Muscle layer of duodenum (tissue), 2 donors: ENCODE results near the gene NOD1.
"Not testable (repeated sequence)": the region's sequence is repeated elsewhere in the genome, so short reads cannot be mapped to it uniquely, and the experiment has no call there.

Source experiments
- H3K27ac ChIP-seq: one replicate; pipeline ENCODE4 v1.7.0; 2013; ENCODE audit warnings: mild to moderate bottlenecking, low read length
- H3K27me3 ChIP-seq: one replicate; pipeline ENCODE4 v1.7.0; 2013; ENCODE audit warnings: low read depth, mild to moderate bottlenecking, control low read depth, low read length
- H3K36me3 ChIP-seq, 2 donors: one replicate each; pipeline ENCODE4 v1.7.0; 2013; ENCODE audit warnings: low read length in 2 of 2, control low read depth in 1 of 2, mild to moderate bottlenecking in 1 of 2; ENCODE audit not compliant: insufficient read depth in 2 of 2, control insufficient read depth in 1 of 2
- H3K4me1 ChIP-seq, 2 donors: one replicate each; pipeline ENCODE4 v1.7.0; 2013; ENCODE audit warnings: low read length in 2 of 2, mild to moderate bottlenecking in 2 of 2, control low read depth in 1 of 2, moderate library complexity in 1 of 2; ENCODE audit not compliant: insufficient read depth in 2 of 2, control insufficient read depth in 1 of 2
- H3K4me3 ChIP-seq, 2 donors: one replicate each; pipeline ENCODE4 v1.7.0; 2013; ENCODE audit warnings: low read length in 2 of 2, low read depth in 1 of 2, mild to moderate bottlenecking in 1 of 2
- H3K9me3 ChIP-seq, 2 donors: one replicate each; pipeline ENCODE4 v1.7.0; 2013; ENCODE audit warnings: low read length in 2 of 2, control low read depth in 1 of 2, mild to moderate bottlenecking in 1 of 2; ENCODE audit not compliant: control insufficient read depth in 1 of 2
- donor health status: healthy.

The NOD1 gene

GRCh38 chr7:30513762-30514161 is 35.2 kb upstream of the NOD1 start:
- H3K36me3 ChIP-seq, result no peaks in the 10 kb centered on the region
- no peak overlapping the region for H3K4me3 ChIP-seq
- H3K4me1 ChIP-seq, result no peaks in the 10 kb centered on the region
- H3K9me3 ChIP-seq, result no peaks in the 10 kb centered on the region
- H3K27ac ChIP-seq, result no peak overlapping the region
- no peaks in the 10 kb centered on the region for H3K27me3 ChIP-seq

GRCh38 chr7:30511973-30512662 is 33.5 kb upstream of the NOD1 start:
- Histone ChIP-seq H3K4me1 (no peaks in the 10 kb centered on the region), H3K27me3 (no peaks in the 10 kb centered on the region), H3K9me3 (no peaks in the 10 kb centered on the region), H3K36me3 (no peaks in the 10 kb centered on the region), H3K27ac (no peak overlapping the region), H3K4me3 (no peak overlapping the region)

GRCh38 chr7:30511494-30511893 is 32.9 kb upstream of the NOD1 start:
- Histone ChIP-seq H3K4me3 (no peak overlapping the region), H3K9me3 (no peaks in the 10 kb centered on the region), H3K36me3 (no peaks in the 10 kb centered on the region), H3K27ac (no peak overlapping the region), H3K4me1 (no peaks in the 10 kb centered on the region), H3K27me3 (no peaks in the 10 kb centered on the region)

DNA sequence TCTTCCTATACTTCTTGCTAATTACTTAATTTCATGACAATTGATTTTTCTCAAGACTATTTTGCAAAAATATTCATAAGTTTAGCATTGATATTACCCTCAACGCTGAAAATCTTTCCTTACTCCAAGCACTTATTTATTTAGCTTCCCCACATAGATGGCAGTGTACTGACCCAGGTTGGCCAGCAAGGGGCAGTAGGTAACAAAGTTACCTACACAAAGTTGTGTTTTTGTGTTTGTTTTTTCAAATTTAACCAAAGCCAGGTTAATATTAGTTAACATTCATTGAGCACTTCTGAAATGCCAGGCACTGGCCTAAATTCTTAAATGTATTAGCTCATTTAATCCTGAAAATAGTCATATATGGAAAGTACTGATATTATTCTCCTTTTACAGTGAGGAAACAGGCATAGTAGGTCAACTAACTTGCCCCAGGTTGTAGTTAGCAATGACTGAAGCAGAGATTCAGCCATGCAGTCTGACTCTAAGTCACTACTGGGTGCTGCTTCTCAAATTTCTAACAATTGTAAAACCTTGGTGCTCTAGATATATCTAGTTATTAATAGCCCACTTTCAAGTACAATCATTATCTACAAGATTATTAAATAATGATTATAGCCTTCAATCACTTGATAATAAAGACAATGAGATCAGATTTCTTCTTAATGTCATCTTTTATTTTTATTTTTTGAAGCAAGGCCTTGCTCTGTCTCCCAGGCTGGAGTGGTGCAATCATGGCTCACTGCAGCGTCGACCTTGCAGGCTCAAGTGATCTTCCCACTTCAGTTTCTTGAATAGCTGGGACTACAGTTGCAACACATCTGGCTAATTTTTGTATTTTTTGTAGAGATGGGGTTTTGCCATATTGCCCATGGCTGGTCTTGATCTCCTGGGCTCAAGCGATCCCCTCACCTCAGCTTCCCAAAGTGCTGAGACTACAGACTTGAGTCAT is 31.8 kb upstream of the NOD1 start:
- Histone ChIP-seq H3K4me3 (no peak overlapping the region), H3K4me1 (no peaks in the 10 kb centered on the region), H3K36me3 (no peaks in the 10 kb centered on the region), H3K9me3 (no peaks in the 10 kb centered on the region), H3K27me3 (no peaks in the 10 kb centered on the region), H3K27ac (no peak overlapping the region)

DNA sequence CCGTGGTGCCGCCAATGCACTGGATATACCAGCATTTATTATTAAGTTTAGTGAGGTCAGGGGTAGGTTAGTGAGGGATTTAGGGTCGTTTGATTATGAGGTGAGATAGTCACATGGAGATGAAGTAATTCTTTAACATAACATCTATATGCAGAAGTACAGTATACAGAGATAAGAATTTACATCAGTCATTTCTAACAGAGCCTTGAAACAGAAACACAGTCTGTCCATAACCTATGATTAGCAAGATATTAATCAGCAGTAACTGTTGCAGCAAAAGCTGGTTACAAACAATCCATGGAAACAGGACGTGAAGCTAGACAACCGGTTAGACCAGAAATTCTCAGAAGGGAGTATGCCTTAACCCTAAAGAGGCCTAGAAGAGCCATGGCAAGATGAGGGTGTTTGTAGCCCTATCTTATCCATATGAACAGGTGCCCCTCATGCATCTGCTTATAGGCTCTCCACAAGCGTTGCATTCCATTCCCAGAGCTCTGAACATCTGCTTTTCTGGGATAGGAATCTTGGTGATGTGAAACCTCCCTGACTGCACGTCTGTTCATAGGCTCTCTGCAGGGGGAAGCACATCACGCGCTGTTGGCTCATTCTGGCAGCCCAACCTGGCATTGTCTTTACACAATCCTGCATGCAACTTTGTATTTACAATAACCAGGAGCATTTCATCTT is 30.7 kb upstream of the NOD1 start:
- H3K4me1 ChIP-seq, H3K9me3 ChIP-seq, H3K27ac ChIP-seq, H3K4me3 ChIP-seq, H3K36me3 ChIP-seq, H3K27me3 ChIP-seq: not testable (repeated sequence)

DNA sequence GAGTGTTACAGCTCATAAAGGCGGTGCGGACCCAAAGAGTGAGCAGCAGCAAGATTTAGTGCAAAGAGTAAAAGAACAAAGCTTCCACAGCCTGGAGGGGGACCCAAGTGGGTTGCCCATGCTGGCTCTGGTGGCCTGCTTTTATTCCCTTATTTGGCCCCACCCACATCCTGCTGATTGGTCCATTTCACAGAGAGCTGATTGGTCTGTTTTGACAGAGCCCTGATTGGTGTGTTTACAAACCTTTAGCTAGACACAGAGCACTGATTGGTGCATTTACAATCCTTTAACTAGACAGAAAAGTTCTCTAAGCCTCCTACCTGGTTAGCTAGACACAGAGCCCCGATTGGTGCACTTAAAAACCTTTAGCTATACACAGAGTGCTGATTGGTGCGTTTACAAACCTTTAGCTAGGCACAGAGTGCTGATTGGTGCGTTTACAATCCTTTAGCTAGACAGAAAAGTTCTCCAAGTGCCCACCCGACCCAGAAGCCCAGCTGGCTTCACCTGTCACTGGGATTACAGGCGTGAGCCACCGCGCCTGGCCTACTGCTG is 28.8 kb upstream of the NOD1 start:
- H3K27ac ChIP-seq, H3K4me3 ChIP-seq, H3K27me3 ChIP-seq, H3K9me3 ChIP-seq, H3K36me3 ChIP-seq: not testable (repeated sequence)
- peaks cover 0 to 13% of the 10 kb centered on the region in 2 donors for H3K4me1 ChIP-seq

DNA sequence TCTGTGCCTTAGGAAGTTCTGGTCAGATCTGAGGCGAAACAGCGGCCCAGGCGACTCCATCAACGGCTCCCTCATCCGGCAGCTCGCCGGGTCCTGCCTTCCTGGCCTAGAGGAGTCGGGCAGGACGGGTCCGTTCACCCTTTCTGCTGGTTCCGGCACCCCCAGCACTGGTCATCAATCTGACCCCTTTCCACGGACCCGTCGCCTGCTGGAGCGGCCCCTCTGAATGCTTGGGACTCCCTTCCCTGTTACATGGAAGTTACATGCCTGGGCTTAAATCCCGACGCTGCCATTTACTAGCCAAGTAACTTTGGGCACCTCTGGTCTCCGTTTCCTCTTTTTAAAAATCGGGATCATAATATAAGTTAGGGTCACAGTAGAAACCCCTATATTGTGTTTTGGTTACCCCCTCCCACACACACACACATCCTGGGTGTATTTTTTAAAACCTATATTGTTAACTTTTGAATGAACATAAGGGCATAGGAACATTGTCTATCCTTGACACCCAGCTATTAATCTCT is 26.7 kb upstream of the NOD1 start:
- H3K36me3 ChIP-seq, result no peaks in the 10 kb centered on the region
- H3K27ac ChIP-seq, result peak overlapping the region; percentile 93
- H3K4me1 ChIP-seq, result peaks cover 0 to 13% of the 10 kb centered on the region in 2 donors
- H3K4me3 ChIP-seq, result peak overlapping the region; percentile 83 to 95
- no peaks in the 10 kb centered on the region for H3K27me3 ChIP-seq
- H3K9me3 ChIP-seq, result no peaks in the 10 kb centered on the region

DNA sequence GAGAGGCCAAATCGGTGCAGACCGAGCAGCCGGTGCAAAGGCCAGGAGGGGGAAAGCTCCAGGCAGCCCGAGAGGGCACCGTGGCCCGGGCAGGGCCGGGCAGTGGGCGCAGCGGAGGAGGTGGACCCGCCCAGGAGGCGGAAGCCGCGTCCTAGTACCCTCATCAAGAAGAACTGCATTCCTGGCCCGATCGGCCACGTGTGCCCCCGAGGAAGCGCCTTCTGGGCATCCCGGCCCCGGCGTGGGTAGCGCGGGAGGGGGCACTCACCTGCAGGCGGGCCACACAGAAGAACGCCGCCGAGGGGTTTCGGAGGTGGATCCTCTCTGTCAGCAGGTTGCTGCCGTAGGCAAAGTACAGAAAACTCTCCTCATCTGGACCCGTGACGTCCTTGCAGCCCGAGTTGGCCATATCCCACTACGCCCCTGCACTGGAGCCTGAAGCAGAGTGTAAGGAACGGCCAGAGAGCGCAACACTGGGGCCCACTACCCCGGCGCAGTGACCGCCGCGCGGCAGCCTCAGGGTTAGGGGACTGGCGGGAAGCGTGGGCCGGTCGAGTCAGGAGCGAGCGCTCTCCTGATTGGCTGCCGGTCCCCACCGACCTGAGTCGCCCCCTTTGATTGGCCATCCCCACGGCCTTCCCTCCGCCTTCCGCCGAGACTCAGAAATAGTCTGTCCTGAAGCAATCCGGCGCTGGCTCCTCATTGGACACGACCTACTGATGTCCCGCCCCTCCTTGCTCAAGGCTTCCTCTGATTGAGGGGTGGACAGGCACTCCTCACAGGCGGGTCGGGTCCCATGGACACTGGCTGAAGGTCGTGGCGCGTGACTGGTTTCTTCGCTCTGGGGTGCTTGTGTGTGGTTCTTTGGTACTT is 26.0 kb upstream of the NOD1 start, which contains the start of gene GGCT:
TSS of gene GGCT (minus strand) at position 529 of the 873 bp plus-strand sequence. CDS start at position 409, 120 bp downstream.
- H3K4me3 ChIP-seq, result peak within 1 kb of the TSS; percentile 83 to 95
- H3K36me3 ChIP-seq, result no peaks in the 10 kb centered on the region
- H3K27me3 ChIP-seq, result no peaks in the 10 kb centered on the region
- H3K4me1 ChIP-seq, result peaks cover 0 to 13% of the 10 kb centered on the region in 2 donors
- H3K9me3 ChIP-seq, result no peaks in the 10 kb centered on the region
- peak within 1 kb of the TSS; percentile 93 for H3K27ac ChIP-seq

GRCh38 chr7:30503274-30504212 is 25.0 kb upstream of the NOD1 start:
- no peaks in the 10 kb centered on the region for H3K36me3 ChIP-seq
- H3K27ac ChIP-seq, result peak overlapping the region; percentile 74
- peak overlapping the region; percentile 83 to 95 for H3K4me3 ChIP-seq
- H3K4me1 ChIP-seq, result peaks cover 0 to 13% of the 10 kb centered on the region in 2 donors
- no peaks in the 10 kb centered on the region for H3K9me3 ChIP-seq
- H3K27me3 ChIP-seq, result no peaks in the 10 kb centered on the region
